ENCODE measurements around the gene BRAT1.

- peak in 1 of 3 experiments; percentile 23 for TF ChIP-seq CTCF (IDR thresholded peaks at IDR 0.05)
- TF ChIP-seq POLR2AphosphoS5 (IDR thresholded peaks at IDR 0.05; ENCODE audit: insufficient read depth in 1 of 2, low read depth in 1 of 2), result no peak
- no peak for TF ChIP-seq POLR2A (IDR thresholded peaks at IDR 0.05)
Measured at GRCh38 chr7:2567679-2568278, 12.5 kb upstream of the BRAT1 start.

Measured in vagina (tissue), 2 donors.